Measurements from ENCODE around the gene FZD10. TPM values are rescaled to one million over a fixed set of nuclear protein-coding genes. Genes with fewer than 3 reads are reported as not detected.

FZD10 gene
- total RNA-seq, 1 experiment from 2014 or later, result not detected

GRCh38 chr12:130127912-130128789, 34.1 kb upstream of the FZD10 start:
- H3K4me3 Mint-ChIP-seq (ENCODE audit: unreplicated experiment), result no peak overlapping the region
- DNase-seq (ENCODE audit: unreplicated experiment), result peak; percentile 78
- intact Hi-C loops (cut with micrococcal nuclease), result no loop called here
- ChIA-PET CTCF (interaction anchor here (1.6 kb wide), 1 partner anchor 83 kb away, joined by 4 read pairs; no protein-coding TSS in a partner anchor), POLR2A (interaction anchor here (0.7 to 1.3 kb wide), 2 partner anchors 9 to 112 kb away, joined by 3 to 7 read pairs; no protein-coding TSS in a partner anchor)
- no TSS peak for BruUV-seq (replicated peaks)
- peaks cover 10% of the 10 kb centered on the region for H3K4me1 Mint-ChIP-seq (ENCODE audit: insufficient read depth, unreplicated experiment)
- no peaks in the 10 kb centered on the region for H3K27me3 Mint-ChIP-seq (ENCODE audit: insufficient read depth, unreplicated experiment)
- no peaks in the 10 kb centered on the region for H3K36me3 Mint-ChIP-seq (ENCODE audit: insufficient read depth, unreplicated experiment)
- H3K27ac Mint-ChIP-seq (ENCODE audit: low read depth, unreplicated experiment), result peak overlapping the region; percentile 27
- TF ChIP-seq CTCF (IDR thresholded peaks at IDR 0.05; ENCODE audit: unreplicated experiment), result no peak
- H3K9me3 Mint-ChIP-seq (ENCODE audit: unreplicated experiment), result peaks cover 7% of the 10 kb centered on the region

- TF ChIP-seq CTCF (IDR thresholded peaks at IDR 0.05; ENCODE audit: unreplicated experiment), result no peak
- DNase-seq (ENCODE audit: unreplicated experiment), result no peak
- Mint-ChIP-seq H3K36me3 (ENCODE audit: insufficient read depth, unreplicated experiment) (no peaks in the 10 kb centered on the region), H3K9me3 (ENCODE audit: unreplicated experiment) (peaks cover 7% of the 10 kb centered on the region), H3K27ac (ENCODE audit: low read depth, unreplicated experiment) (peak overlapping the region; percentile 27), H3K4me1 (ENCODE audit: insufficient read depth, unreplicated experiment) (peaks cover 10% of the 10 kb centered on the region), H3K4me3 (ENCODE audit: unreplicated experiment) (no peak overlapping the region), H3K27me3 (ENCODE audit: insufficient read depth, unreplicated experiment) (no peaks in the 10 kb centered on the region)
- ChIA-PET CTCF (interaction anchor here (0.6 to 1.6 kb wide), 3 partner anchors 42 to 489 kb away, joined by 3 to 4 read pairs (median 3); no protein-coding TSS in a partner anchor), POLR2A (interaction anchor here (0.7 to 1.3 kb wide), 2 partner anchors 8 to 113 kb away, joined by 3 to 7 read pairs; no protein-coding TSS in a partner anchor)
- no TSS peak for BruUV-seq (replicated peaks)
- intact Hi-C loops (cut with micrococcal nuclease), result no loop called here
Measured at GRCh38 chr12:130128790-130129735, 33.2 kb upstream of the FZD10 start.

GRCh38 chr12:130130346-130130745, 31.9 kb upstream of the FZD10 start:
- intact Hi-C loops (cut with micrococcal nuclease), result no loop called here
- POLR2A ChIA-PET, result interaction anchor here (1.1 kb wide), 1 partner anchor 51 kb away, joined by 3 read pairs; no protein-coding TSS in a partner anchor
- no peaks in the 10 kb centered on the region for H3K27me3 Mint-ChIP-seq (ENCODE audit: insufficient read depth, unreplicated experiment)
- no peak overlapping the region for H3K4me3 Mint-ChIP-seq (ENCODE audit: unreplicated experiment)
- peaks cover 7% of the 10 kb centered on the region for H3K9me3 Mint-ChIP-seq (ENCODE audit: unreplicated experiment)
- H3K27ac Mint-ChIP-seq (ENCODE audit: low read depth, unreplicated experiment), result no peak overlapping the region
- no peak for TF ChIP-seq CTCF (IDR thresholded peaks at IDR 0.05; ENCODE audit: unreplicated experiment)
- CTCF ChIA-PET, result interaction anchor here (0.5 kb wide), 1 partner anchor 44 kb away, joined by 3 read pairs; no protein-coding TSS in a partner anchor
- H3K36me3 Mint-ChIP-seq (ENCODE audit: insufficient read depth, unreplicated experiment), result no peaks in the 10 kb centered on the region
- peaks cover 10% of the 10 kb centered on the region for H3K4me1 Mint-ChIP-seq (ENCODE audit: insufficient read depth, unreplicated experiment)
- DNase-seq (ENCODE audit: unreplicated experiment), result no peak
- BruUV-seq (replicated peaks), result no TSS peak
